ENCODE results near the gene SOX6.

SOX6 gene

DNA sequence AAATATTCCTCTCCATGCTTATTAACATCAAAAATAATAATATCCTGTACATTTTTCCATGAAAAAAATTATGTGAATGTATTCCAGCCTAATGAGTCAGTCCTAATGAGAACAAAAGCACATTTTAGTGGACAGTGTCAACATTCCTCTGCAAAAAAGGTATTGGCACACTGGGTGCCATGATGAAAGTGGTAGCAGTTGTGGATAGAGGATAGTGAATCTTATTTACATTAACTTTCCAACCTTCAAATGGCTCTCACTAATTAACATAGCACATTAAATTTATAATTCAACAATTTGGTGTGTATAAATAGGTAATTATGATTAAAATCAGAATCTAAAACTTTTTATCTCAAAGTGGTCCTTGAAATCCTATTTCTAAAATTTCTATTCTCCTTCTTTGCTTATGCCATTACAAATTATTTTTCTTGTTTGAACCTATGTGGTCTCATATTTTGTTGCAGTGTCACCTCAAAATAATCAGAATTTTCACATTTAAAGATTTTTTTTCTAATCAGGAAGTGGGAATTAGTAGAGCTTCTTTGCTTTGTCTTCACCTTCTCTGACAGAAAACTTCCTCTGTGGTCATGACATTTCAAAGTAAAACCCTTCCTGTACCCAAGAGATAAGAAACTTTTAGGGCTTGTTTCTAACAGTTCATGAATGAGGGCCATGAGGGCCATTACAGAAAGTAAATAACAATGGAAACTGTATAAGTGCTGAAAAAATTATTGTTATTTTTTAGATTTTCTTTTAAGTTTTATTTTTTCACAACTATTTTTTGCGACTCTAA is 18.7 kb downstream of the SOX6 start:
- TF ChIP-seq ZFX (IDR thresholded peaks at IDR 0.05; ENCODE audit: borderline replicate concordance): no peak
- TF ChIP-seq, protein P1, sequence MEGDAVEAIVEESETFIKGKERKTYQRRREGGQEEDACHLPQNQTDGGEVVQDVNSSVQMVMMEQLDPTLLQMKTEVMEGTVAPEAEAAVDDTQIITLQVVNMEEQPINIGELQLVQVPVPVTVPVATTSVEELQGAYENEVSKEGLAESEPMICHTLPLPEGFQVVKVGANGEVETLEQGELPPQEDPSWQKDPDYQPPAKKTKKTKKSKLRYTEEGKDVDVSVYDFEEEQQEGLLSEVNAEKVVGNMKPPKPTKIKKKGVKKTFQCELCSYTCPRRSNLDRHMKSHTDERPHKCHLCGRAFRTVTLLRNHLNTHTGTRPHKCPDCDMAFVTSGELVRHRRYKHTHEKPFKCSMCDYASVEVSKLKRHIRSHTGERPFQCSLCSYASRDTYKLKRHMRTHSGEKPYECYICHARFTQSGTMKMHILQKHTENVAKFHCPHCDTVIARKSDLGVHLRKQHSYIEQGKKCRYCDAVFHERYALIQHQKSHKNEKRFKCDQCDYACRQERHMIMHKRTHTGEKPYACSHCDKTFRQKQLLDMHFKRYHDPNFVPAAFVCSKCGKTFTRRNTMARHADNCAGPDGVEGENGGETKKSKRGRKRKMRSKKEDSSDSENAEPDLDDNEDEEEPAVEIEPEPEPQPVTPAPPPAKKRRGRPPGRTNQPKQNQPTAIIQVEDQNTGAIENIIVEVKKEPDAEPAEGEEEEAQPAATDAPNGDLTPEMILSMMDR (IDR thresholded peaks at IDR 0.05): no peak
- no peak overlapping the region for H3K27ac ChIP-seq

DNA sequence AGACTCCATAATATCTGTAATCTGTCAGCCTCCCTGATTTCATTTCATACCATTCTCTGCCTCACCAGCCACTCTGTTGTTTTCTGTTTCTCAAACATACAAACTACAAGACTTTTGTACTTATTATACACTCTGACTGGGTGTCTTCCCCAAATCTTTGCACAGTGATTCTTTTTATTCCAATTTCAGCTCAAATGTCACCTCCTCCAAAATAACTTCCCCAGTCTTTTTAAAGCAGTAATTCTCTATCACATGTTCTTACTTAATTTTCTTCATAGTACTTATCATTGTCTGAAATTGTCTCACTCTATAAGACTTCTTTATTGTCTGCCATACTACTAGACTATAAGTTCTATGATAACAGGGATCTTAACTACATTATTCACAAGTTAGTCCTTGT is 19.6 kb downstream of the SOX6 start:
- H3K27ac ChIP-seq: no peak overlapping the region

DNA sequence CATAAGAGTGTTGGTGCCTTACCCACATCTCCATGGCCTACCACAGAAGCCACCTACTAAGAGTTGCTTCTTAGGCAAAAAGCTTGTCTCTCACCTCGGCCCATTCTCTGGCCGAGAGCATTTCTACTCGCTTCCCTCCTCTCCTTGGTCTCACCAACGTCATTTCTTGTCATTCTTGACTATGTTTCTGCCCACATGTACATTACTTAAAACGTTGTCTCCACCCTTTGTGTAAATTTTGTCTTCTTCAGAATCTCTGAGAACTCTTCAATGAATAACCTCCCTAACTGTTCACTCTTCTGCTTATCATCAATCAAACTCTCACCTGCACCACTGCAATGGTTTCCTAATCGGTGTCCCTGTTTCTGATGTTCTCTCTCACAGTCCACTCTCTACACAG is 20.1 kb downstream of the SOX6 start:
- H3K27ac ChIP-seq: no peak overlapping the region
- no peak for TF ChIP-seq ZFX (IDR thresholded peaks at IDR 0.05; ENCODE audit: borderline replicate concordance)
- TF ChIP-seq, protein P1 (IDR thresholded peaks at IDR 0.05): no peak

More for the DNA sequence above, 19.6 kb downstream of the SOX6 start:
- TF ChIP-seq ZFX (IDR thresholded peaks at IDR 0.05; ENCODE audit: borderline replicate concordance): no peak
- TF ChIP-seq, protein P1 (IDR thresholded peaks at IDR 0.05): no peak

DNA sequence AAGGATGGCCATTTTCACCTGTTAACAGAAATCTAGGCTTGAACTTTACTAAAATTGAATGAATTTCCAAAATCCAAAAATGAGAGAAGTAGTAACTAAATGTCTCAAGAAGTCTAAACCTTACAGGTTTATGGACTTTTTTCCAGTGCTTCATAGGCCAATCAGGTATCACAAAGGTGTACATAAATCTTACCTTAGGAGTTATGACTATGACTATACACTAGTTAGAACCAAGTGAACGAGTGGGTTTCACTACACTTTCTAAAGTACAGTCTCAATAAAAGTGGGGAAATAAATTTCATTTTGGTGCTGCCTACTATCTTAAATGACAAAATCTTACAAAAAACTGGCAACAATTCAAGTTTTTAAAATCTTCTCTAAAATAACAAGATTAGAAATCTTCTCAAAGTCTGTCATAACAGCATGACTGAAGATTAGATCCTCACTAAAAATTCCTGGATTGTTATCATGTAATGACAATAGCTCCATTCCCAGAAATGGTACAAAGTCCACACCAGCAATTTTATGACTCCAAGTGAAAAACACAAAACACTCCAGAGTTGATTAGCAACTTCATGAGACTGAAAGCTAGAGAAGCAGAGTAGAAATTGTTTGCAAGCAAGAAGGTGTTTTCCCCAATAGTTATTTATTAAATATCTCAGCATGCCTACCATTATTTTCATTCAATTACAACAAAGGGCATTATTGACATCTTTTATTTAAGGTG is 20.9 kb downstream of the SOX6 start:
- H3K27ac ChIP-seq: no peak overlapping the region

DNA sequence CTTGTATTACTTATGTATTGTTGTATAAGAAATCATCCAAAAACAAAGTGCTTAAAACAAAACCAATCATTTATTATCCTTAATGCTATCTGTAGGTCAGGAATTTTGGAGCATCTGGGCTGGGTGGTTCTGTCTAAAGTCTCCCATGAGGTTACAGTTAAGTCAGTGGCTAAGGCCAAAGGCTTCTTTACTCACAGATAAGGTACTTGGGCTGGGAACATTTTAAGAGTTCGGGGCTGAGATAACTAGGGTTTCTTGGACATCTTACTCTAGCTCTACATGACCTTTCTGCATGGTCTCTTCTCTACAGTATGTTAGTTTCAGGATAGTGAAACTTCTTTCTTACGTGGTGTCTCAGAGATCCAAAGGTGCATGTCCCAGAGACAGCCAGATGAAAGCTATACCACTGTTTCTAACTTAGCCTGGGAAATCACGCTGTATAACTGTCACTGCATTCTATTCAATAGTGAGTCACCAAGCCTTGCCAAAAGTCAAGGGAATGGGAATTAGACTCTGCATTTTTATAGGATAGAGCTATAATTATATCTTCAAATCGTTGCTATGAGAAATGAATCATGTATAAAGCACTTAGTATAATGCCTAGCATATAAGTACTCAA is 29.6 kb downstream of the SOX6 start:
- H3K27ac ChIP-seq: no peak overlapping the region
- no peak for TF ChIP-seq ZFX (IDR thresholded peaks at IDR 0.05; ENCODE audit: borderline replicate concordance)
- TF ChIP-seq, protein P1 (IDR thresholded peaks at IDR 0.05): no peak

More for the DNA sequence above, 20.9 kb downstream of the SOX6 start:
- TF ChIP-seq ZFX (IDR thresholded peaks at IDR 0.05; ENCODE audit: borderline replicate concordance): no peak
- TF ChIP-seq, protein P1 (IDR thresholded peaks at IDR 0.05): no peak

DNA sequence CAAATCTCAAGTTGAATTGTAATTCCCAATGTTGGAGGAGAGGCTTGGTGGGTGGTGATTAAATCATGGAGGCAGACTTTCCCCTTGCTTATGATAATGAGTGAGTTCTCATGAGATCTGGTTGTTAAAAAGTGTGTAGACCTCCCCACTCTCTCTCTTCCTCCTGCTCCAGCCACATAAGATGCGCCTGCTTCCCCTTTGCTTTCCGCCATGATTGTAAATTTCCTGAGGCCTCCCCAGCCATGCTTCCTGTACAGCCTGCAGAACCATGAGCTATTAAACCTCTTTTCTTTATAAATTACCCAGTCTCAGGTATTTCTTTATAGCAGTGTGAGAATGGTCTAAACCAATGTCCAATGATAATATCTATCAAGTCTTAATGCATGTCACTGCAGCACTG is 34.2 kb downstream of the SOX6 start:
- TF ChIP-seq, protein P1 (IDR thresholded peaks at IDR 0.05): no peak
- TF ChIP-seq ZFX (IDR thresholded peaks at IDR 0.05; ENCODE audit: borderline replicate concordance): no peak
- no peak overlapping the region for H3K27ac ChIP-seq

Data from 22Rv1 (cell line).